WTC11 (cell line): ENCODE measurements around the gene SH3BGRL. TPM values are rescaled to one million over a fixed set of nuclear protein-coding genes. Genes with fewer than 3 reads are reported as not detected.

ENCODE experiments used
- ATAC-seq: fragments of 200-7000 bp; cut with Tn5 transposase; 2 replicates; pipeline ENCODE4 v1.10.0; 2021; ENCODE audit warnings: mild to moderate bottlenecking, moderate library complexity
- CTCF ChIA-PET: fragments of 300-600 bp; sonication (Branson Sonifier 250); formaldehyde crosslinking; loops from one replicate; lab custom pipeline; 2021; ENCODE audit warnings: antibody characterized with exemption; lab: Charles Lee
- POLR2A ChIA-PET: fragments of 350-600 bp; sonication (Branson Sonifier 250); formaldehyde crosslinking; loops from one replicate; lab custom pipeline; 2021; ENCODE audit warnings: antibody characterized with exemption; lab: Charles Lee
- DNase-seq: peaks from one replicate; pipeline ENCODE4 v3.0.0; 2021; ENCODE audit warnings: low spot score
- H3K27ac Mint-ChIP-seq: 2 replicates; pipeline ENCODE4 v1.8.0; 2021; ENCODE audit warnings: mixed read lengths
- H3K27me3 Mint-ChIP-seq: 2 replicates; pipeline ENCODE4 v1.8.0; 2021; ENCODE audit warnings: low read depth, mild to moderate bottlenecking, moderate library complexity, mixed read lengths
- H3K36me3 Mint-ChIP-seq: 2 replicates; pipeline ENCODE4 v1.8.0; 2021; ENCODE audit warnings: mixed read lengths
- H3K4me1 Mint-ChIP-seq: 2 replicates; pipeline ENCODE4 v1.8.0; 2022; ENCODE audit warnings: mixed read lengths
- H3K4me3 Mint-ChIP-seq: 2 replicates; pipeline ENCODE4 v1.8.0; 2021; ENCODE audit warnings: mild to moderate bottlenecking, moderate library complexity, mixed read lengths
- H3K9me3 Mint-ChIP-seq: 2 replicates; pipeline ENCODE4 v1.8.0; 2021; ENCODE audit warnings: mixed read lengths
- AFF4 ChIP-seq: sonication (generic); formaldehyde crosslinking; IDR thresholded peaks from 2 replicates; pipeline ENCODE4 v1.8.1; 2023; ENCODE audit warnings: mild to moderate bottlenecking, missing genetic modification reagents, borderline replicate concordance
- ATF6 ChIP-seq: sonication (generic); formaldehyde crosslinking; IDR thresholded peaks from 2 replicates; pipeline ENCODE4 v1.8.1; 2023; ENCODE audit warnings: mild to moderate bottlenecking, missing genetic modification reagents
- E2F5 ChIP-seq: sonication (generic); formaldehyde crosslinking; IDR thresholded peaks from 2 replicates; pipeline ENCODE4 v1.8.1; 2022; ENCODE audit warnings: mild to moderate bottlenecking, moderate library complexity, missing genetic modification reagents
- ERG ChIP-seq: fragments of 250-450 bp; sonication (Bioruptor Pico); IDR thresholded peaks from 2 replicates; pipeline ENCODE4 v1.8.0; 2021; ENCODE audit warnings: mild to moderate bottlenecking
- HMGXB4 ChIP-seq: sonication (generic); formaldehyde crosslinking; IDR thresholded peaks from 2 replicates; pipeline ENCODE4 v1.8.1; 2023; ENCODE audit warnings: mild to moderate bottlenecking, moderate library complexity, missing genetic modification reagents
- KAT7 ChIP-seq: sonication (generic); formaldehyde crosslinking; IDR thresholded peaks from 2 replicates; pipeline ENCODE4 v1.8.1; 2023; ENCODE audit warnings: missing genetic modification reagents, mild to moderate bottlenecking, borderline replicate concordance
- MAX ChIP-seq: sonication (generic); formaldehyde crosslinking; IDR thresholded peaks from 2 replicates; pipeline ENCODE4 v1.8.0; 2022; ENCODE audit warnings: mild to moderate bottlenecking, missing genetic modification reagents
- MLX ChIP-seq: sonication (generic); formaldehyde crosslinking; IDR thresholded peaks from 2 replicates; pipeline ENCODE4 v1.8.1; 2023; ENCODE audit warnings: mild to moderate bottlenecking, missing genetic modification reagents, moderate library complexity
- MYBL2 ChIP-seq: sonication (generic); formaldehyde crosslinking; IDR thresholded peaks from 2 replicates; pipeline ENCODE4 v1.8.1; 2023; ENCODE audit warnings: mild to moderate bottlenecking, moderate library complexity, missing genetic modification reagents
- NR1H2 ChIP-seq: sonication (generic); formaldehyde crosslinking; IDR thresholded peaks from 2 replicates; pipeline ENCODE4 v1.9.0; 2021; ENCODE audit warnings: mild to moderate bottlenecking, moderate library complexity, missing genetic modification reagents
- PREB ChIP-seq: sonication (generic); formaldehyde crosslinking; IDR thresholded peaks from 2 replicates; pipeline ENCODE4 v1.8.1; 2022; ENCODE audit warnings: mild to moderate bottlenecking, missing genetic modification reagents, moderate library complexity, borderline replicate concordance
- SMAD4 ChIP-seq: sonication (generic); formaldehyde crosslinking; IDR thresholded peaks from 2 replicates; pipeline ENCODE4 v1.8.0; 2022; ENCODE audit warnings: mild to moderate bottlenecking, missing genetic modification reagents
- STAT6 ChIP-seq: sonication (generic); formaldehyde crosslinking; conservative IDR thresholded peaks from 2 replicates; pipeline ENCODE4 v1.8.1; 2023; ENCODE audit warnings: mild to moderate bottlenecking, low read depth, missing genetic modification reagents, moderate library complexity
- ZBTB43 ChIP-seq: sonication (generic); formaldehyde crosslinking; IDR thresholded peaks from 2 replicates; pipeline ENCODE4 v1.8.1; 2023; ENCODE audit warnings: mild to moderate bottlenecking, missing genetic modification reagents
- ZNF425 ChIP-seq: fragments of 250-450 bp; sonication (Bioruptor Pico); conservative IDR thresholded peaks from 2 replicates; pipeline ENCODE4 v1.9.0; 2021; ENCODE audit warnings: mild to moderate bottlenecking
- total RNA-seq: library from RNA; stranded (reverse); gene quantifications from 3 replicates; pipeline ENCODE4 v1.2.3, GENCODE V29; 2021

The SH3BGRL gene
- total RNA-seq, 1 experiment from 2014 or later: 37.3 TPM

GRCh38 chrX:81202943-81203342 lies 1.0 kb downstream of the SH3BGRL start (continued):
- no peak for TF ChIP-seq ERG (CRISPR knock-in tag)
- no peak for TF ChIP-seq MYBL2 (CRISPR knock-in tag)
- no peak for TF ChIP-seq ZNF425 (CRISPR knock-in tag)
- TF ChIP-seq STAT6 (CRISPR knock-in tag): no peak
- TF ChIP-seq SMAD4 (CRISPR knock-in tag): no peak
- no peak for TF ChIP-seq MAX (CRISPR knock-in tag)

GRCh38 chrX:81205551-81205950 lies 3.6 kb downstream of the SH3BGRL start:
- H3K27me3 Mint-ChIP-seq: no peaks in the 10 kb centered on the region
- no peak overlapping the region for H3K27ac Mint-ChIP-seq
- H3K4me1 Mint-ChIP-seq: peaks cover 22% of the 10 kb centered on the region
- DNase-seq: no peak
- no peaks in the 10 kb centered on the region for H3K36me3 Mint-ChIP-seq
- H3K9me3 Mint-ChIP-seq: no peaks in the 10 kb centered on the region
- CTCF ChIA-PET: no interaction called here
- no peak for ATAC-seq
- no peak overlapping the region for H3K4me3 Mint-ChIP-seq
- no peak for TF ChIP-seq PREB (CRISPR knock-in tag)
- no peak for TF ChIP-seq ZBTB43
- TF ChIP-seq AFF4 (CRISPR knock-in tag): no peak
- TF ChIP-seq ATF6 (CRISPR knock-in tag): no peak
- no peak for TF ChIP-seq KAT7
- no peak for TF ChIP-seq E2F5
- TF ChIP-seq NR1H2: no peak
- no peak for TF ChIP-seq MLX
- TF ChIP-seq HMGXB4 (CRISPR knock-in tag): no peak
- POLR2A ChIA-PET: no interaction called here
